SK-N-MC (cell line): Measurements from ENCODE around the gene PREP.

Source experiments
- EZH2 ChIP-seq: fragments of 200-600 bp; sonication (generic); IDR thresholded peaks from one replicate; pipeline ENCODE4 v1.6.1; 2017; ENCODE audit warnings: antibody characterized with exemption
- POLR2AphosphoS5 ChIP-seq: IDR thresholded peaks from 2 replicates; pipeline ENCODE4 v1.6.1; 2012; ENCODE audit warnings: mild to moderate bottlenecking, low read depth, low read length, borderline replicate concordance

GRCh38 chr6:105380634-105381033 lies 22.2 kb downstream of the PREP start:
- no peak for TF ChIP-seq EZH2
- TF ChIP-seq POLR2AphosphoS5 = no peak
